Smooth muscle cell of the brain vasculature (primary cell): Measurements from ENCODE around the gene HHIPL1.
A peak's percentile ranks its signal among the peaks of the same experiment; 100 is the strongest.

Experiments
- DNase-seq: peaks from one replicate; pipeline ENCODE4 v3.0.0-alpha.2; 2012; ENCODE audit warnings: low read depth, low spot score

HHIPL1 gene

DNA sequence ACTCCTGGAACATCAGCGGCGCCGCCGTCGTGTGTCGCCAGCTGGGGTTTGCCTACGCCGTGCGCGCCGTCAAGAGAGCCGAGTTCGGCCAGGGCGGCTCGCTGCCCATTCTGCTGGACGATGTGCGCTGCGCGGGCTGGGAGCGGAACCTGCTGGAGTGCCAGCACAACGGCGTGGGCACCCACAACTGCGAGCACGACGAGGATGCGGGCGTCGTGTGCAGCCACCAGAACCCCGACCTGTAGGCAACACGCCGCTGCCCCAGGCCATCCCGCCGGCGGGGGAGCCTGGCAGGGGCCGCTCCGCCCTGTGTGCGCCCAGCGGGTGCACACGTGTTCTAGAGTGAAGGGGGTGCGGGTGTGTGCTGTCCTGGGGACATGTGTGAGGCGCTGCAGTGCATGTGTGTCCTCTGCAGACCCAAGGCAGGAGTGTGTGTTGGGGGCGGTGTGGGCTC, 30.5 kb downstream of the HHIPL1 start:
- DNase-seq, result no peak

DNA sequence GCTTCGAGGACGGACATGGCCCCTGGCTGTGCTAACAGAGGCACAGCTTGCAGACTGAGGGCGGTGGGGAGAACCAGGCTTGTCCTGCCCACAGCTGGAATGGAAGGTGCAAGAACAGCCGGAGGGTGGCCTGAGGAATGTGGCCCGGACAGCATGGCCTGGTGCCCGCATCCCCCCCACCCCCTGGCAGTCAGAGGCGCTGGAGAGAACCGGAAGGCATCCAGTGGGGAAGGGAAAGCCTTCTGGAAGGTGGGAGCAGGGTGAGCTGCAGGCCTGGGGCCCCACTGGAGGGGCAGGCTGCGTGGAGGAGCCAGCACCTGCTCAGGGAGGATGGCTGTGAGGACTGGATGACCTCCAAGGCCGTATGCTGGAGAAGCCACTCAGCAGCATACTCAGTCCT, 31.0 kb downstream of the HHIPL1 start:
- no peak for DNase-seq

DNA sequence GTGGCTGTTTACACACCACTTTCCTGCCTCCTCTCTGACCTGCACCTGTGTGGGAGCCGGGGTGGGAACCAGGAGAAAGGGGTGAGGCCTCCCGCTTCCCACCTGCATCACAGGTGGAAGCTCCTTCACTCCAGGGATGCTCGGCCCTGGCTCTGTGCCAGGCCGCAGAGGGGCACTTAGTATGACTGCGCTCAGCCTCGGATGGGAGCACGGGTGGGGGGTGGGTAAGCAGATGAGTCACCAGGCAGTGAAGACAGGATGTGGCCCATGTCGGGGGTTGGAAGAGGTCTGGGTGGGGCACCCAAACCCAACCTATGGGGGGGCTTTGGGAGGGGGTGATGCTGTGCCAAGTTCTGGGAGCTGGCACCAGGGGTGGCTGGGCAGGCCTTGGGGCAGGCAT, 31.7 kb downstream of the HHIPL1 start:
- no peak for DNase-seq

DNA sequence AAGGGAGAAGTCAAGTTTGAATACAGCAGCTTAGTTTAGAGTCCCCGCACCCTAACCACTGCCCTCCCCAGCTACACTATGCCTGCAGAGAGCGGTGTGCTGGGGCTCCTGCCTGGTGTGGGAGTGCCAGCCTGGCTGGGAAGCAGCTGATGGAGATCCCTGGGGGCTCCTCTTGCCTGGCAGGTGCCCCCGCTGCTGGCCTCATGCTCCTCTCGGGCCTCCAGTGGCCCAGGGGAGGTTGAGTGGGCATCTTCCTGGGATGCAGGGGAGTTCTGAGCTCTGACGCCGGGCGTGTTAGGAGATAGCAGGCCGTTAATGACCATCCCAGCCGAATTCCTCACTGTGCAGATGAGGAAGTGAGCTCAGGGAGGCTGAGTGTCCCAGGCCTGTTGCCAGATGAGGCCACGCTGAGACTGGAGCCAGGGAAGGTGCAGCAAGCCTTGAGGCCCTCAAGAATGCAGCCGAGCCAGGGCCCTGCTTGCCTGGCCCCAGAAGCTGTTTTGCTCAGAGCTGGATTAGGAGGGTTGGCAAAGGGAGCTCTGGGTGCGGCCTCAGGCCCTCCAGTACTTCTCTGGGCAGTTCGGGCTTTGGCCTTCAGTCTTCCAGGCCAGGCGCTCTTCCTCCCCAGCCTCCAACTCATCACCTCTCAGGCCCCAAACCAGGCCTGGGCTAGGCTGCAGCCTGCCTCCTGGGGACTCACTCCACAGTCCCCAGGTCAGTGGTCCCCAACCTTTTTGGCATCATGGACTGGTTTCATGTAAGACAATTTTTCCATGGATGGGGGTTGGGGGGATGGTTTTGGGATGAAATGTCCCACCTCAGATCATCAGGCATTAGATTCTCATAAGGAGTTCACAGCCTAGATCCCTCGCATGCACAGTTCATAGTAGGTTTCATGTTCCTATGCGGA, 32.6 kb downstream of the HHIPL1 start:
- DNase-seq, result no peak

DNA sequence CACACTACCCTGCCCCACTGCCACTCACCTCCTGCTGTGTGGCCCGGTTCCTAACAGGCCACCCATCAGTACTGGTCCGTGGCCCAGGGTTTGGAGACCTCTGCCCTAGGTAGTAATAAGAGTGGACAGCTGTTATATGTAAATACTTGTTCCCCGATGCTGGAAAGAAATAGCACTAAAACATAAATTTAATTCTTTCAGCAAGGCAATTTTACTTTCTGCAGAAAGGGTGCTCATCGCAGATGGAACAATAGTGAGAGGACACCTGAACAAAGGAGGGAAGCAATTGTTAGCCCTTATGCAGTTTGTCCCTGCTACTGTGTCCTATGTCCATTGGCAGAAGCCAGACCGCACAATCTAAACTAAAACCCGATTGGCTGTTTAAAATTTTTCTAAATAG, 33.3 kb downstream of the HHIPL1 start:
- DNase-seq, result no peak

DNA sequence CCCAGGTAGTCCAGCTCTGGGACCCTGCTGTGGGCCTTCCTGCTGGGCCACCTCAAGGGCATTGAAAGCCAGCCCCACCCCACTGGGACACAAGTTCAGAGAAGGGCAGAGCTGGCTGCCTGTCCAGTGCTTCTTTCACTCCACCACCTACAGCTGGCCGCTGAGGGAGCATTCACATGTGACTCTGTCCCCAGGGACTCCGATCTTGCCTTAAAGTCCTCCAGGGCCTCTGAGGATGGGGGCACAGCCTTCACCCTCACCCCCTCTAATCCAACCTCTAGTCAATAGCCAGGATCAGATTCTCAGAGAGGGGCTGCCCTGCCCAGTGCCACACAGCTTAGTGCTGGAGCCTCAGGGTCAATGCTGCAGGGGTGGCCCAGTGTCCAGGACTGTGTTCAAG, 34.2 kb downstream of the HHIPL1 start:
- no peak for DNase-seq

DNA sequence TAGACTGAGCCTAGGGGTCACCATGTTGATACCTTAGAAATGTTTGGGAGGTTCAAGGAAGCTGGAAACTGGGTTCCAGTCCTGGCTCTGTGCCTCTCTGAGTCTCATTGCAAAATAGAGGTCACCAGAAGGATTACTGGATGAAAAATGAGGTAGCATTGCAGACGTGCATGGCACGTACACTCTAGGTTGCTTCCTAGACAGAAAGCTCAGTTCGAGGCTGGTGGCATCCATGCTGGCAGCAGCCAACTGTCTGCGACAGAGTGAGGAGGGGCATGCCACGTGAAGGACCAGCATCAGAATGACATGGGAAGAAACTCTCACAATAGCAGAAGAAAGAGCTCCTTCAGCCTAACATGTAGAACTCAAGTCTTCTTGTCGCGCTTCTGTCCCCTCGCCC, 34.6 kb downstream of the HHIPL1 start:
- DNase-seq, result no peak

DNA sequence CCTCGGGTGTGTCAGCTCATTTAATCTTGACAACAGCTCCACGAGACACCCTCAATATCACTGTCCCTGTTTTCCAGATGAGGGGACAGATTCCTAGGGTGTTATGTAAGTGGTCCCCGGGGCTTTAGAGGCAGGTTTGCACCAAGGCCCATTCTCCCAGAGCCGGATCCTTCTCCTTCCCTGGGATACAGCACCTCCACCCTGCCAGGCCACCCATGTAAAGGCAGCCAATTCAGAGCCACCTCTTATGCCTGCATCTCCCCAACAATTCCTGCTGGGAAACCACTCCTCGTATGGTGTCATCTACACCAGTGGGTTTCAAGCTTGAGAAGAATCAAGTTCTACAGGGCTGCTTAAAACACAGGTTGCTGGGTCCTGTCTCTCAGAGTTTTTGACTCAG, 35.1 kb downstream of the HHIPL1 start:
- no peak for DNase-seq

DNA sequence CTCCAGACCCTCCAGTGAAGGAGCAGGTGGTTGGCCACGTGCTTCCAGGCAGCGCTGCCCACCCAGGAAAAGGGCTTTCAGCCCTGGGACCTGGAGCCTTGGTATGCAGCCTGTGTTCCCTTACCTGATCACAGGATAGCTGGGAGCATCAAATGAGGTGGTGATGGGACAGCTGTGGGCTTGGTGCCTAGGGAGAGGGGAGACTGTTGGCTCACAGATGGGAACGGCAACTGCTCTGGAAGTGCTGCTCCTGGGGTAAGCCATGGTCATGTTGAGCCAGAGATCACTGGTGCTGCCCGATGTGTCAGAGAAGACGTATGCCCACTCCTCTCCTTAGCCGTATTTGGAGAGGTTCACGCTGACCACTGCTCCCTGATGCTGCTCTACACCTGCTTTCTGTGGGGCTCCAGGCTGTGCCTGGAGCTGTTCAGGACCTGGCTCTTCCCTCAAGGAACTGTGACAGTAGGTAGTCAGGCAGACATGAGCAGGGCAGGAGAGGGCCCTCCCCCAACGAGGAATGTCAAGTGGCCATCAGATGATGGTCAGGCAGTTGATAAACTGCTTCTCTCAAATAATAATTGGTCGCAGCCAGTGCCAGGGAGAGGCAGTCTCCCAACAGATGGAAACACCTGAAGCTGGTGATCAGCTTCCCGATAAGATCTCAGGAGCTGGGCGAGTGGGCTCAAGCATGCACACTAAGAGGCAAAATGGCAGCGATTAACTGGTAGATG, 36.3 kb downstream of the HHIPL1 start:
- no peak for DNase-seq

DNA sequence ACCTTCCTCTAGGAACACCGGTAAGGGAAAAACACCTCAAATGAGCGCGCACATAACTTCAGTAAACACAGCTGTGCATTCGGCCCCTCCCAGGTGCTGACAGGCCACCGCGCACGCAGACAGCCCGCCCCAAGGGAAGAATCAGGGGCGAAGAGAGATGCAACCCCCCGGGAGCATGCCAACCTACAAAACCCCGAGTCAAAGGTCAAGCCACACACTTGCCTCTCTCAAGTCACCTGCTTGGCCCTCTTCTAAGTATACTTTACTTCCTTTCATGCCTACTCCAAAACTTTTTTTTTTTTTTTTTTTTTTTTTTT, 36.9 kb downstream of the HHIPL1 start:
- no peak for DNase-seq

DNA sequence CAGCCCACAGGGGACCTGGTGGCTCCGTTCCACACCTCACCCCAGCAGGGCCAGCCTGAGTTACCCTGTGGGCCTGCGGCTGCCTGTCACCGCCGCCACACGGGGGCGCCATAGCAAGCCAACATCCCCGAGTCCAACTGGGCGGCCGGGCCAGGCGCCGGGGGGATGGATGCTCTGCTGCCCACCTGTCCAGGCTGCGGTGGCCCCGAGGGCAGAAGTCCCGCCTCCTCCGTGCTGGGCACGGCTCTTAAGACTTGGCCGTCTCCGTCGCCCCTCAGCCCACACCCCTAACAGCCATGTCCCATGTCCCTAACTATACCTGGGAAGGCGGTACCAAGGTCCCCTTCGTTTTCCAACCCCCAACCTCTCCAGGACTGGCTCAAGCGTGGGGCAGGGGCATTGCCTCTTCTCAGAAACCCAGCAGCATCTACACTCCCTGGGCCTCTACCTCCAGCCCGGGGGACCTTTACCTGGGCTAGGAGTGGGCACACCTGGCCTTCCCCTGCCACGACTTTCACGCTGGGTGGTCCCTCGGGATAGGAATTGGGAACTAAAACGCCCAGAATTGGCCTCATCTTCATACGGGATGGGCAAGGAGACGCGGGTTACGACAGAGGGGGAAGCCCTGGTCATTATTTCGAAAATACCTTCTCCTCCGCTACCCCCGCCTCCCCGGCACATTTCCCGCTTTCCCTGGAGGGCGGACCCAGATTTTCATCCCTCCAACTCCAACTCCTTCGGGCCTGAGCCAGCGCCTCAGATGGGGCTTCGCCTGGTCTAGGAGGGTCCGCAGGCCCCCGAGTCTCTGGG, 38.1 kb downstream of the HHIPL1 start:
- peak; percentile 32 for DNase-seq

DNA sequence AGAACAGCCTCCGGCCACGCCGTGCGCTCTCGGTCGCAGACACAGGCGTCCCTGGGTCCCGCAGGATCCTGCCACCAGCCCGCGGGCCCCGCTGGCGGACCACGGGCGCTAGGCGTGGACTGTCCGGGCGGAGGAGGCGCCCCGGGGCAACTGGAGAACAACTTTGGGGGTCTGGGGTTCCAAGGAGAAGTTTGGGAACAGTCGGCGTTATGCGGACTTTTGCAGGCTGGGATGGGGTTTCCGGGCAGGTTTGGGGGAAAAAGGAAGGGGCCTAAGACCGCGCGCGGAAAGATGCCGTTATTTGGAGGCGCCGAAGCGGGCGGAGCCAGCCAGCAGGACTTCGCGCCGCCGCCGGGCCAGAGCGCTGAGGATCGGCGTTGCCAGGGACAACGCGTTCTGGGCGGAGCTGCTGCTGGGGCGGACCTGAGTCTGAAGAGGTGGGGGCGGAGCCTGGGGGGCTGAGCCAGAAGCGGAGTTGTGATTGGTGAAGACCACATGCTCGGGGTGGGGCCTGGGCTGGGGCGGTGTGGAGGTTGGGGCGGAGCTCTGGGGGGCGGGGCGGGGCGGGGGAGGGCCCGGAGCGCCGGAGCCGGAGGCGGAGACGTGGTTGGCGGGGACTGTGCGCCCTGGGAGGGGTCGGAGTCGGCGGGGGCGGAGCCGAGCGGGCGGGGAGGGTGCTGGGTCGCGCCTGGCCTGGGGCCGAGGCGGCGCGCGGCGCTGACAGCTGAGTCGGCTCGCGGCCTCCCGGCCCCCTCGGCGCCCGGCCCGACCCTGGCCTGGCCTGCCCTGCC, 38.9 kb downstream of the HHIPL1 start, which contains the start of gene CYP46A1:
TSS of gene CYP46A1 (plus strand) at position 680 of the 791 bp plus-strand sequence. CDS start 120 bp downstream, outside the sequence.
- DNase-seq, result peak; percentile 99

DNA sequence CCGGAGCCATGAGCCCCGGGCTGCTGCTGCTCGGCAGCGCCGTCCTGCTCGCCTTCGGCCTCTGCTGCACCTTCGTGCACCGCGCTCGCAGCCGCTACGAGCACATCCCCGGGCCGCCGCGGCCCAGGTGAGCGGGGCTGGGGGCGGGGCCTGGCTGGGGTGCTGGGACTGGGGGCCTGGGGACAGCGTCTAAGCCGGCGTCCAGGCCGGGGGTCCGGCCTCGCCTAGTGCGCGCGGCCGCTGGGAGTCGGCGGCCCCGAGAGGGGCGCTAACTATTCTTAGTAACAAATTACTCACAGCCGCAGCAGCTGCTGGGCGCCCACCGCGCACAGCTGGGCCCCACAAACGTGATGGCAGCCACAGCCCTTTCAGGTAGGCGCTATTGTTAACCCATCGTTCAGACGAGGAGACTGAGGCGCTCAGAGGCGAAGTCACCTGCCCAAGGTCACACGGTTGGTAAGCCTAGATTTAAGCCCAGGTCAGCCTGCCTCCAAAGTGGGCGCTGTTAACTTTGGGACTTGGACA, 39.5 kb downstream of the HHIPL1 start:
- DNase-seq, result no peak

DNA sequence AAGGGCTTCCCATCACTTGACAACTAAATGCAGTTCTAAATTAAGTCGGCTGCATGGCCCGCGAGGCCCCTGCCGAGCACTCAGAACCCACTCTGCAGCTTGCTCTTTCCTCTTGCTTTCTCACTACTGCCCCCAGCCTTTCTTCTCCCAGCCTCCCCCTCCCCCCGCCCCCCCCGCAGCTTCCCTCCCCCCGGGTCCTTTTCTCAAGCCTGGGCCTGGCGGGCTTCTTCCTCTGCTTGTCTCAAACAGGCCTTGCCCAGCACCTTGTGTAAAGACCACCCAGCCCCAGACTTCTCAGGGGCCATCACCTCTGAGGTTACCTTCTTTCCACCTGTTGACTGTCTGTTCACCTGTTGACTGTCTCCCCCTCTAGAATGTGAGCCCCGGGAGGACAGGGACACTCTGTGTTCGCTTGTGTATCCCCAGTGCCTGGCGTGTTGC, 40.2 kb downstream of the HHIPL1 start:
- no peak for DNase-seq

DNA sequence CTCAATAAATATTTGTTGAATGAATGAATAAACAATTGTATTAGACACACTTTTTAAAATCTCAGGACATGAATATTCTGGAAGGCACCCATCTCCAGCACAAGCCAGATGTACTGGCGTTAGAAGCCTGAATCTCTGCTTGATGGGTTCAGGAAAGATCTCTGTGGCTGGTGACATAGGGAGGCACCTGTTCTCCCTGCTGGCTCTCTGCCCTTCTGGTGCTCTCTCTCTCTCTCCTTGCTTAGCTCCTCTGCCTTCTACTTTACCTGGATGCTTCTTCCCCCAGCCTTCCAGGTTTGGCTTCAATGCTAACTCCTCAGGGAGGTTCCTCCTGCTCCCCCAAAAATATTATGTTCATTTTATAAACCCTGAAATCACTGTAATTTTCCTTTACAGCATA, 40.7 kb downstream of the HHIPL1 start:
- no peak for DNase-seq

DNA sequence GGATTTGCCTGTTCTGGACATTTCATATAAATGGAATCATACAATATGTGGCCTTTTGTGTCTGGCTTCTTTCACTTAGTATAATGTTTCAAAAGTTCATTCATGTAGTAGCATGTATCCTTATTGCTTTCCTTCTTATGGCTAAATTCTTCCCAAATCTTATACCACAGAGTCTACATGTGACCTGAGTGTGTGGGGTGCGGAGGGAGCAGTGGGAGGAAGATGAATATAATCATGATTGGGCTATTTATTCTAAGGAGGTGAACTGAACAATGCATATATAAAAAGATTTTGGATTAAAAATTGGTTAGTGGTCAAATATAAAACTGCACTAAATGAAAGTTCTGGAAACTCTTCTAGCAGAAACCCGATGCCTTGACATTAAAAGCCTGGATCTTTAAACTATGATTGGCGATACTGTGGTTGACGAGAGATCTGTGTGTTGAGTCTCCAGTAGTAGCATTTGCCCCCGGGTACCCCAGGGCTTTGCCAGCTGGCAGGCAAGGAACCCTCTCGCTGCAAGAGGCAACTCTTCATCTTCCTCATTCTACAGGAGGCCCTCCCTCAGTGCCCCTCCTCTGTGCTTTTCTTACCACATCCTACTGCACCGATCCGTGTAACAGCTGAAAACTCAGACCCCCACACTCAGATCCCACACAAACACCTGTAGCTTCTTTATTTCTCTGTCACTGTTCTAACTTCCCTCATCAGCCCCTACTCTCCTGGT, 41.8 kb downstream of the HHIPL1 start:
- DNase-seq, result no peak

DNA sequence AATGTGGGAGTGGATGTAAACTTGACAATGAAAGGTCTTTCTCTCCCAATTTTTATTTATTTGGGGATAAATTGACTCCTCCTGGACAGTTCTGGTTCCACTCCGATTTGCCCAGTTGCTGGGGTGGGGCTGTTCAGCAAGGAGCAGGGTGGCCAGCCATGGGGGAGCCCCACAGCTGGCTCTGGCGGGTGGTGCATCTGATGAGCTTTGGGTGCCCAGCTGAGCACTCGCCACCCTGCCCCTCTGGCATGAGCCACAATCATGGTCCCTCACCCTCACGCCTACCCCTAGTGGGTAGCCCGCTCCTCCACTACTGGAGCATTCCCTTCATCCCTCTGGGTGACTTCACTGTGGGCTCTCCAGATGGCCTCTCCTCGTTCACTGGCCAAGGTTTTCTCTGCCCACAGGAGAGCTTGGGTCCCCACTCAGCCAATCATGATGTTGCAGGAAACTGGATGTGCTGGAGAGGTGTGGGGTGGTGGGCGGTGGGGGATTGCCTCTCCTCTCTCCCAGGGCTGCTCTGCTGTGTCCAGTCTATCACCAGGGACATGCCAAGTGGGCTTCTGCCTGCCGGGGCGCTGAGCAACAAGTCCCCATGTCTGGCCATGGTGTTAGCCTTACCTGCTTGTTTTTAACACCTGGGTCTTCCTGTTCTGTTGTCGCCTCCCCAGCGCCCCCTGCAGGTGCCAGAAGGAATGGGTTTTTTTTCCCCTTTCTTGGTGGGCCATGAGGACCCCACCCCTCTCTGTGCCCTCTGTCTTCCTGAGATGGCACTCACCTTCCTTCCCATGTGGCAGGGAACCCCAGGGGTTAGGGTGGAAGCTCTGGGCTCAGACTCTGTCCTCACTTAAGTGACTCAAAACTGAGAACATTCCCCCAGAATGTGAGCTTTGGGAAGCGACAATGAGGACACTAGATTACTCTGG, 42.6 kb downstream of the HHIPL1 start:
- no peak for DNase-seq

DNA sequence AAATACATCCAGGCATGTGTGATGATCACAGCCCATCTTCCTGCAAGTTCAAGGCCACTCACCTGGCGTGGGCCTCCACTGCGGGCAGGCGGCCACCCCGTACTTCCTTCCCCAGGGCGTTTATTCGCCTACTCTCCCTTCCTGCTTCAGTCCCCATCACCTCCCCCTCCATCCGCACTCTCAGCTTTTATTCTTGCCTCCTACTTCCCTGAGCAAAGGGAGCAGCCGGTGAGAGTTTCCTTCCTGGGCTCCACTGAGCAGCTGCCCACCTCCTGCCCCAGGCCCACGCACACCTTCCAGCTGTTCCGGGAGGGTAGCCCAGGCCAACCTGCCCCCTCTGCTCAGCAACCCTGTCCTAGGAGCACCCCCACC, 43.3 kb downstream of the HHIPL1 start:
- no peak for DNase-seq

DNA sequence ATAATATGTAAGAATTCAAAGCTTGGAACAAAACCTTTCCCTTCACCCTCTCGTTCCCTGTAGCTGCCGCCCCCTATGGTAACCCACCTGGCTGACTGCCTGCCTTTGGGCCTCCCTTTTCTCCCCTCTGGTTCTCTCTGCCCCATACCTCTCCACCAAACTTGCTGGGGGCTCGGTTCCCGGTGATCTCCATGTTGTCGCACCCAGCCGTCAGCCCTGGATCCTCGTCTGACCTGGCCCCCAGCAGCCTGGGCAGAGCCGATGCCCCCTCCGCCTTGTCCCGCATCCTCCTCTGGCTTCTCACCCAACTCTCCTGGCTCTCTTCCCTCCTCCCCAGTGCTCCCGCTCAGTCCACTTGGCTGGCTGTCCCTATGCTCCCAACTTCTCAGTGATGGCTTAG, 43.7 kb downstream of the HHIPL1 start:
- no peak for DNase-seq
